PC-3 (cell line): ENCODE measurements around the gene CHGA. TPM values are rescaled to one million over a fixed set of nuclear protein-coding genes. Genes with fewer than 3 reads are reported as not detected.

ENCODE experiments used
- ATAC-seq: fragments of 200-7000 bp; cut with Tn5 transposase; 2 replicates; pipeline ENCODE4 v1.9.1; 2020; ENCODE audit warnings: mild to moderate bottlenecking, moderate library complexity
- BruUV-seq: library from RNA; stranded (reverse); fragments of 400-500 nt; replicated peaks from 2 replicates; lab custom pipeline; 2021; lab: Mats Ljungman, UMichigan
- CTCF ChIA-PET: fragments of 300-600 bp; sonication (Branson Sonifier 250); formaldehyde crosslinking; loops from one replicate; lab custom pipeline; 2022; ENCODE audit warnings: antibody characterized with exemption; lab: Charles Lee
- POLR2A ChIA-PET: fragments of 300-600 bp; sonication (Branson Sonifier 250); formaldehyde crosslinking; loops from one replicate; lab custom pipeline; 2022; ENCODE audit warnings: antibody characterized with exemption; ENCODE audit not compliant: unreplicated experiment; lab: Charles Lee
- DNase-seq: peaks from one replicate; pipeline ENCODE4 v3.0.0-alpha.2; 2015
- H2AFZ ChIP-seq: fragments of 300-600 bp; sonication (generic); 2 replicates; pipeline ENCODE4 v1.6.0; 2016; ENCODE audit warnings: antibody characterized with exemption, low read length
- H3F3A ChIP-seq: fragments of 300-600 bp; sonication (generic); one replicate; pipeline ENCODE4 v1.6.0; 2017; ENCODE audit warnings: antibody characterized with exemption, low read length, control low read depth, mild to moderate bottlenecking; ENCODE audit not compliant: unreplicated experiment
- H3K27ac ChIP-seq: fragments of 300-600 bp; sonication (generic); 2 replicates; pipeline ENCODE4 v1.5.1; 2016; ENCODE audit warnings: mild to moderate bottlenecking, low read length
- H3K27me3 ChIP-seq: fragments of 300-600 bp; sonication (generic); 2 replicates; pipeline ENCODE4 v1.6.1; 2016; ENCODE audit warnings: low read length, mixed read lengths
- H3K36me3 ChIP-seq: fragments of 300-600 bp; sonication (generic); 2 replicates; pipeline ENCODE4 v1.6.1; 2016; ENCODE audit warnings: low read depth, mixed run types, low read length, mixed read lengths
- H3K4me1 ChIP-seq: fragments of 300-600 bp; sonication (generic); 2 replicates; pipeline ENCODE4 v1.5.1; 2016; ENCODE audit warnings: low read length; ENCODE audit not compliant: insufficient read depth
- H3K4me2 ChIP-seq: fragments of 300-600 bp; sonication (generic); 2 replicates; pipeline ENCODE4 v1.6.0; 2016; ENCODE audit warnings: low read length
- H3K4me3 ChIP-seq: fragments of 300-600 bp; sonication (generic); 2 replicates; pipeline ENCODE4 v1.5.1; 2016; ENCODE audit warnings: mild to moderate bottlenecking, low read length, mixed read lengths
- H3K79me2 ChIP-seq: fragments of 300-600 bp; sonication (generic); 2 replicates; pipeline ENCODE4 v1.6.1; 2017; ENCODE audit warnings: low read length, mixed read lengths
- H3K9ac ChIP-seq: fragments of 300-600 bp; sonication (generic); 2 replicates; pipeline ENCODE4 v1.6.0; 2016; ENCODE audit warnings: mild to moderate bottlenecking, low read length
- H3K9me2 ChIP-seq: fragments of 300-600 bp; sonication (generic); replicated peaks from 2 replicates; pipeline ENCODE4 v1.6.1; 2016; ENCODE audit warnings: mixed run types, low read length, mixed read lengths
- H3K9me3 ChIP-seq: fragments of 300-600 bp; sonication (generic); 2 replicates; pipeline ENCODE4 v1.6.1; 2016; ENCODE audit warnings: low read length, mixed read lengths
- H4K20me1 ChIP-seq: fragments of 300-600 bp; sonication (generic); 2 replicates; pipeline ENCODE4 v1.6.1; 2016; ENCODE audit warnings: low read length, mixed read lengths
- EZH2 ChIP-seq: fragments of 300-600 bp; sonication (generic); IDR thresholded peaks from one replicate; pipeline ENCODE4 v1.6.1; 2017; ENCODE audit warnings: antibody characterized with exemption, mild to moderate bottlenecking, low read length; ENCODE audit not compliant: unreplicated experiment
- EZH2phosphoT487 ChIP-seq: fragments of 300-600 bp; sonication (generic); IDR thresholded peaks from 2 replicates; pipeline ENCODE4 v1.6.1; 2018; ENCODE audit warnings: mild to moderate bottlenecking, antibody characterized with exemption, low read length, borderline replicate concordance
- intact Hi-C: fragments of 100-400 bp; cut with micrococcal nuclease; formaldehyde crosslinking; loops from 2 replicates; pipeline ENCODE4 v1.9.0; 2023
- total RNA-seq: library from RNA; depleted of rRNA; stranded (reverse); fragments of >200 nt; gene quantifications from 2 replicates; pipeline ENCODE4 v1.2.3, GENCODE V29; 2014
- TF ChIP-seq, protein P1 (sequence below): fragments of 300-600 bp; sonication (generic); conservative IDR thresholded peaks from 2 replicates; pipeline ENCODE4 v1.5.1; 2017; ENCODE audit warnings: antibody characterized with exemption, low read depth, mild to moderate bottlenecking, low read length

The CHGA gene
- total RNA-seq, 1 experiment from 2014 or later, result not detected

DNA sequence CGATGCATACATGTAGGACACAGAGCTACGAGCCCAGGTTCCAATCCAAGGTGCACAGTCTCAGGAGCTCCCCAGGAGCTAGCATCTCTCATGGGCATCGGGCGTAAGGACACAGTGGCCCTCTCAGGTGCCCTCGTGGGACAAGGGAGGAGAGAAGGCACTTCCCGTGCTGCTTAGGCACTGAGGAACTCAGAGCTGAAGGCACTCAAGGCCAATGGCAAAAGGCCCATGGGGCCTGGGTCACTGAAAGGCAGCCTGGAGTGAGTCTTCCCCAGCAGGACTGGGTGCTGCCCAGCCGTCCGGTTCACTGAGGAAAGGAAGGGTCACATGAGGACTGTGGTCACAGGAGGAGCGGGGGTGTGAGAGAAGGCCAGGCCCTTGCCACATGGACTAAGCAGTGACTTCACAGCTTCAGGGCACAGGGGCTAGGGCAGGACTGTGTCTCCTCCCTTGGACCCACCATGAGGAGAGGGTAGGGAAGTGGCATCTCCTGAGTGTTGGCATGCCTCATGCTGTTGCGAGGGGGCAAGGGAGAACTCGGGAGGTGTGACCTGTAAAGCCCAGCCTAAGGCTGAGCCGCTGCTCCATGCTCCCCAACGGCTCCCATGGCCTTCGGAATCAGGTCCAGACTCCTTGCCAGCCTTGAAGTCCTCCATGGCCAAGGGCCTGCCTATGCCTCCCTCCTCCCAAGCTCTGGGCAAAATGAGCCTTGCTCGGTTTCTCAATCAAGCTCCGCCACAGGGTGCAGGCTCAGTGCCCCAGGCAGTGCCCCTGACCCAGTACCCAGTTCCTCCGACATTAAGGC lies 51.8 kb downstream of the CHGA start:
- TF ChIP-seq EZH2phosphoT487 (no peak), EZH2 (no peak)
- TF ChIP-seq, protein P1, sequence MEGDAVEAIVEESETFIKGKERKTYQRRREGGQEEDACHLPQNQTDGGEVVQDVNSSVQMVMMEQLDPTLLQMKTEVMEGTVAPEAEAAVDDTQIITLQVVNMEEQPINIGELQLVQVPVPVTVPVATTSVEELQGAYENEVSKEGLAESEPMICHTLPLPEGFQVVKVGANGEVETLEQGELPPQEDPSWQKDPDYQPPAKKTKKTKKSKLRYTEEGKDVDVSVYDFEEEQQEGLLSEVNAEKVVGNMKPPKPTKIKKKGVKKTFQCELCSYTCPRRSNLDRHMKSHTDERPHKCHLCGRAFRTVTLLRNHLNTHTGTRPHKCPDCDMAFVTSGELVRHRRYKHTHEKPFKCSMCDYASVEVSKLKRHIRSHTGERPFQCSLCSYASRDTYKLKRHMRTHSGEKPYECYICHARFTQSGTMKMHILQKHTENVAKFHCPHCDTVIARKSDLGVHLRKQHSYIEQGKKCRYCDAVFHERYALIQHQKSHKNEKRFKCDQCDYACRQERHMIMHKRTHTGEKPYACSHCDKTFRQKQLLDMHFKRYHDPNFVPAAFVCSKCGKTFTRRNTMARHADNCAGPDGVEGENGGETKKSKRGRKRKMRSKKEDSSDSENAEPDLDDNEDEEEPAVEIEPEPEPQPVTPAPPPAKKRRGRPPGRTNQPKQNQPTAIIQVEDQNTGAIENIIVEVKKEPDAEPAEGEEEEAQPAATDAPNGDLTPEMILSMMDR, result no peak
- Histone ChIP-seq H3K79me2 (no peaks in the 10 kb centered on the region), H3K9me2 (no peaks in the 10 kb centered on the region), H4K20me1 (no peaks in the 10 kb centered on the region), H3K27ac (no peak overlapping the region), H3K36me3 (peaks cover 25% of the 10 kb centered on the region; the same call in 1 of the 2 replicates), H3F3A (no peaks in the 10 kb centered on the region), H3K4me2 (no peak overlapping the region), H3K4me1 (no peaks in the 10 kb centered on the region), H3K9me3 (no peaks in the 10 kb centered on the region), H3K4me3 (no peak overlapping the region), H2AFZ (no peak overlapping the region), H3K27me3 (no peaks in the 10 kb centered on the region), H3K9ac (no peak overlapping the region)
- BruUV-seq, result no TSS peak
- CTCF ChIA-PET, result no interaction called here
- intact Hi-C loops, result no loop called here
- no peak for ATAC-seq
- POLR2A ChIA-PET, result no interaction called here
- no peak for DNase-seq

DNA sequence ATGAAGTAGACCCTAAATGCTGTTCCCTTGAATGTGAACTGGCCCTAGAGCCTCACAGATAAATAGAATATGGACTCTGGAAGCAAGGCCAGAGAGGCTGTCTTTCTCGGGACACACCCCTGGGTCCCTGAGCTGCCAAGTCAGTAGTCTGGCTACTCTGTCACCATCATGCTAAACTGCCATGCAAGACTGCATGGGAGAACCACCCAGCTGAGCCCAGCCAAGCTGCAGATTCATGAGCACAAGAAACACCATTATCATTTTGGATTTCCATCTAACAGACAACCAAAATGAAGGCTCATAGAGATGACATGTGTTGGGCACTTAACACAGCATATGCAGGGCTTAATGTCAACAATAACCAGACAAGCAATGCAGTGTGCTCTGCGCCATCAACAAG lies 53.3 kb downstream of the CHGA start:
- H3K9me2 ChIP-seq, result no peaks in the 10 kb centered on the region
- no peak overlapping the region for H3K9ac ChIP-seq
- no peak overlapping the region for H3K27ac ChIP-seq
- H4K20me1 ChIP-seq, result no peaks in the 10 kb centered on the region
- H3K79me2 ChIP-seq, result no peaks in the 10 kb centered on the region
- DNase-seq (no peak), ATAC-seq (no peak)
- ChIA-PET POLR2A (no interaction called here), CTCF (no interaction called here)
- H3K27me3 ChIP-seq, result no peaks in the 10 kb centered on the region
- TF ChIP-seq EZH2phosphoT487 (no peak), EZH2 (no peak)
- TF ChIP-seq, protein P1, result no peak
- H3K4me3 ChIP-seq, result no peak overlapping the region
- H3K4me1 ChIP-seq, result no peaks in the 10 kb centered on the region
- no peaks in the 10 kb centered on the region for H3K9me3 ChIP-seq
- H3F3A ChIP-seq, result no peaks in the 10 kb centered on the region
- no peak overlapping the region for H3K4me2 ChIP-seq
- intact Hi-C loops, result no loop called here
- H3K36me3 ChIP-seq, result peaks cover 31% of the 10 kb centered on the region; the same call in 1 of the 2 replicates
- no peak overlapping the region for H2AFZ ChIP-seq
- BruUV-seq, result no TSS peak
